SK-N-SH treated with all-trans-retinoic acid at 6 μM for 48 hours (cell line): Measurements from ENCODE around the gene CCDC88A.

Experiments used
- ARNTL ChIP-seq: fragments of 450-650 bp; formaldehyde crosslinking; IDR thresholded peaks from 2 replicates; pipeline ENCODE4 v1.5.0; 2020; ENCODE audit warnings: low read depth, mild to moderate bottlenecking, moderate library complexity, borderline replicate concordance
- BACH2 ChIP-seq: fragments of 250-450 bp; sonication (Bioruptor Pico); IDR thresholded peaks from 2 replicates; pipeline ENCODE4 v1.9.0; 2021; ENCODE audit warnings: mild to moderate bottlenecking, borderline replicate concordance
- CREB5 ChIP-seq: fragments of 250-450 bp; sonication (Bioruptor Pico); IDR thresholded peaks from 2 replicates; pipeline ENCODE4 v1.5.1; 2020; ENCODE audit warnings: low read depth, mild to moderate bottlenecking, moderate library complexity
- CSRNP3 ChIP-seq: fragments of 250-450 bp; sonication (Bioruptor Pico); IDR thresholded peaks from 2 replicates; pipeline ENCODE4 v1.5.1; 2021; ENCODE audit warnings: mild to moderate bottlenecking, moderate library complexity
- RARB ChIP-seq: fragments of 250-450 bp; sonication (Bioruptor Pico); IDR thresholded peaks from 2 replicates; pipeline ENCODE4 v1.8.0; 2021; ENCODE audit warnings: mild to moderate bottlenecking, moderate library complexity
- TCF4 ChIP-seq: fragments of 250-450 bp; sonication (Bioruptor Pico); IDR thresholded peaks from 2 replicates; pipeline ENCODE4 v1.8.0; 2021; ENCODE audit warnings: mild to moderate bottlenecking, moderate library complexity, borderline replicate concordance
- TOX ChIP-seq: fragments of 250-450 bp; sonication (Bioruptor Pico); IDR thresholded peaks from 2 replicates; pipeline ENCODE4 v1.8.0; 2021; ENCODE audit warnings: mild to moderate bottlenecking, moderate library complexity, borderline replicate concordance
- TSHZ2 ChIP-seq: fragments of 250-450 bp; sonication (Bioruptor Pico); IDR thresholded peaks from 2 replicates; pipeline ENCODE4 v1.5.0; 2020; ENCODE audit warnings: mild to moderate bottlenecking, moderate library complexity
- ZC3H10 ChIP-seq: fragments of 250-450 bp; sonication (Bioruptor Pico); IDR thresholded peaks from 2 replicates; pipeline ENCODE4 v1.5.1; 2021; ENCODE audit warnings: mild to moderate bottlenecking, moderate library complexity
- ZFP3 ChIP-seq: fragments of 250-450 bp; sonication (Bioruptor Pico); IDR thresholded peaks from 2 replicates; pipeline ENCODE4 v1.5.0; 2020; ENCODE audit warnings: mild to moderate bottlenecking, moderate library complexity
- ZFP30 ChIP-seq: fragments of 450-650 bp; formaldehyde crosslinking; IDR thresholded peaks from 2 replicates; pipeline ENCODE4 v1.5.0; 2022; ENCODE audit warnings: mild to moderate bottlenecking, moderate library complexity
- ZNF565 ChIP-seq: fragments of 450-650 bp; formaldehyde crosslinking; conservative IDR thresholded peaks from 2 replicates; pipeline ENCODE4 v1.5.0; 2020; ENCODE audit warnings: low read depth, mild to moderate bottlenecking, moderate library complexity
- TF ChIP-seq, protein P1 (sequence below): fragments of 250-450 bp; sonication (Bioruptor Pico); IDR thresholded peaks from 2 replicates; pipeline ENCODE4 v1.8.0; 2020; ENCODE audit warnings: mild to moderate bottlenecking, moderate library complexity, borderline replicate concordance

GRCh38 chr2:55438391-55439100 lies 18.9 kb upstream of the CCDC88A start:
- no peak for TF ChIP-seq CREB5 (CRISPR knock-in tag)
- no peak for TF ChIP-seq RARB (CRISPR knock-in tag)
- TF ChIP-seq TSHZ2 (CRISPR knock-in tag), result no peak
- no peak for TF ChIP-seq ZFP30
- TF ChIP-seq ZFP3, result no peak
- TF ChIP-seq ZNF565 (CRISPR knock-in tag), result no peak
- TF ChIP-seq, protein P1, sequence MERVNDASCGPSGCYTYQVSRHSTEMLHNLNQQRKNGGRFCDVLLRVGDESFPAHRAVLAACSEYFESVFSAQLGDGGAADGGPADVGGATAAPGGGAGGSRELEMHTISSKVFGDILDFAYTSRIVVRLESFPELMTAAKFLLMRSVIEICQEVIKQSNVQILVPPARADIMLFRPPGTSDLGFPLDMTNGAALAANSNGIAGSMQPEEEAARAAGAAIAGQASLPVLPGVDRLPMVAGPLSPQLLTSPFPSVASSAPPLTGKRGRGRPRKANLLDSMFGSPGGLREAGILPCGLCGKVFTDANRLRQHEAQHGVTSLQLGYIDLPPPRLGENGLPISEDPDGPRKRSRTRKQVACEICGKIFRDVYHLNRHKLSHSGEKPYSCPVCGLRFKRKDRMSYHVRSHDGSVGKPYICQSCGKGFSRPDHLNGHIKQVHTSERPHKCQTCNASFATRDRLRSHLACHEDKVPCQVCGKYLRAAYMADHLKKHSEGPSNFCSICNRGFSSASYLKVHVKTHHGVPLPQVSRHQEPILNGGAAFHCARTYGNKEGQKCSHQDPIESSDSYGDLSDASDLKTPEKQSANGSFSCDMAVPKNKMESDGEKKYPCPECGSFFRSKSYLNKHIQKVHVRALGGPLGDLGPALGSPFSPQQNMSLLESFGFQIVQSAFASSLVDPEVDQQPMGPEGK (CRISPR knock-in tag), result no peak
- no peak for TF ChIP-seq BACH2
- TF ChIP-seq ARNTL (CRISPR knock-in tag), result no peak
- TF ChIP-seq ZC3H10, result no peak
- TF ChIP-seq TCF4 (CRISPR knock-in tag), result no peak
- no peak for TF ChIP-seq TOX
- no peak for TF ChIP-seq CSRNP3 (CRISPR knock-in tag)
